Chondrocyte (in vitro differentiated cells): ENCODE data around the gene SLC22A31. TPM values are rescaled to one million over a fixed set of nuclear protein-coding genes. Genes with fewer than 3 reads are reported as not detected.

Experiments used
- DNase-seq: peaks from one replicate; pipeline ENCODE4 v3.0.0; 2021; ENCODE audit warnings: mixed read lengths, low spot score
- H3K27ac Mint-ChIP-seq: one replicate; pipeline ENCODE4 v1.8.0; 2021; ENCODE audit warnings: mild to moderate bottlenecking, moderate library complexity, mixed read lengths; ENCODE audit not compliant: unreplicated experiment
- H3K27me3 Mint-ChIP-seq: 2 replicates; pipeline ENCODE4 v1.8.0; 2021; ENCODE audit warnings: low read depth, mixed read lengths
- H3K36me3 Mint-ChIP-seq: 2 replicates; pipeline ENCODE4 v1.8.0; 2021; ENCODE audit warnings: low read depth, mixed read lengths
- H3K4me1 Mint-ChIP-seq: 2 replicates; pipeline ENCODE4 v1.8.0; 2021; ENCODE audit warnings: low read depth, mild to moderate bottlenecking, mixed read lengths
- H3K4me3 Mint-ChIP-seq: one replicate; pipeline ENCODE4 v1.8.0; 2021; ENCODE audit warnings: mild to moderate bottlenecking, moderate library complexity, mixed read lengths; ENCODE audit not compliant: unreplicated experiment
- H3K9me3 Mint-ChIP-seq: 2 replicates; pipeline ENCODE4 v1.8.0; 2021; ENCODE audit warnings: low read depth, mixed read lengths
- CTCF ChIP-seq: fragments of 200-600 bp; sonication (generic); IDR thresholded peaks from 2 replicates; pipeline ENCODE4 v1.5.0; 2021; ENCODE audit warnings: antibody characterized with exemption, mild to moderate bottlenecking, moderate library complexity
- total RNA-seq: library from RNA; stranded (reverse); gene quantifications from 3 replicates; pipeline ENCODE4 v1.2.1, GENCODE V29; 2021

Gene SLC22A31
- total RNA-seq, 1 donor from 2014 or later, result 0.40 TPM

- no peak for TF ChIP-seq CTCF
- H3K27me3 Mint-ChIP-seq, result no peaks in the 10 kb centered on the region
- H3K36me3 Mint-ChIP-seq, result peaks cover 52% of the 10 kb centered on the region
Measured at GRCh38 chr16:89233678-89234490, 33.5 kb upstream of the SLC22A31 start.

GRCh38 chr16:89232107-89232506, 31.8 kb upstream of the SLC22A31 start:
- no peak overlapping the region for H3K4me3 Mint-ChIP-seq
- H3K4me1 Mint-ChIP-seq, result no peaks in the 10 kb centered on the region
- H3K9me3 Mint-ChIP-seq, result peaks cover 30% of the 10 kb centered on the region
- TF ChIP-seq CTCF, result no peak
- no peak for DNase-seq
- no peaks in the 10 kb centered on the region for H3K27me3 Mint-ChIP-seq
- H3K27ac Mint-ChIP-seq, result no peak overlapping the region
- H3K36me3 Mint-ChIP-seq, result peaks cover 69% of the 10 kb centered on the region

More at GRCh38 chr16:89233678-89234490, 33.5 kb upstream of the SLC22A31 start:
- H3K4me3 Mint-ChIP-seq, result no peak overlapping the region
- H3K4me1 Mint-ChIP-seq, result no peaks in the 10 kb centered on the region
- DNase-seq, result no peak
- H3K27ac Mint-ChIP-seq, result no peak overlapping the region
- H3K9me3 Mint-ChIP-seq, result peaks cover 16% of the 10 kb centered on the region

GRCh38 chr16:89230255-89230654, 29.9 kb upstream of the SLC22A31 start:
- no peak for DNase-seq
- no peak for TF ChIP-seq CTCF
- no peaks in the 10 kb centered on the region for H3K27me3 Mint-ChIP-seq
- peaks cover 83% of the 10 kb centered on the region for H3K36me3 Mint-ChIP-seq
- H3K4me3 Mint-ChIP-seq, result no peak overlapping the region
- no peaks in the 10 kb centered on the region for H3K4me1 Mint-ChIP-seq
- peaks cover 43% of the 10 kb centered on the region for H3K9me3 Mint-ChIP-seq
- H3K27ac Mint-ChIP-seq, result no peak overlapping the region

- H3K27me3 Mint-ChIP-seq, result no peaks in the 10 kb centered on the region
- DNase-seq, result no peak
- no peak for TF ChIP-seq CTCF
- H3K27ac Mint-ChIP-seq, result no peak overlapping the region
- H3K36me3 Mint-ChIP-seq, result peaks cover 70% of the 10 kb centered on the region
- H3K9me3 Mint-ChIP-seq, result peaks cover 34% of the 10 kb centered on the region
- no peak overlapping the region for H3K4me3 Mint-ChIP-seq
- H3K4me1 Mint-ChIP-seq, result peaks cover 3% of the 10 kb centered on the region
Measured at GRCh38 chr16:89224665-89225064, 24.3 kb upstream of the SLC22A31 start.

GRCh38 chr16:89222931-89223330, 22.6 kb upstream of the SLC22A31 start:
- H3K4me3 Mint-ChIP-seq, result no peak overlapping the region
- H3K36me3 Mint-ChIP-seq, result peaks cover 56% of the 10 kb centered on the region
- peaks cover 21% of the 10 kb centered on the region for H3K9me3 Mint-ChIP-seq
- no peak for DNase-seq
- no peaks in the 10 kb centered on the region for H3K27me3 Mint-ChIP-seq
- H3K4me1 Mint-ChIP-seq, result peaks cover 13% of the 10 kb centered on the region
- H3K27ac Mint-ChIP-seq, result no peak overlapping the region
- no peak for TF ChIP-seq CTCF
